Cerebellar nuclear complex (tissue), 1 donor: Measurements from ENCODE around the gene CMIP.
A peak's percentile ranks its signal among the peaks of the same experiment; 100 is the strongest.

Experiments used
- DNase-seq, 2 experiments: peaks; one replicate each; lab custom pipeline; 2025; lab: John Stamatoyannopoulos, UW

CMIP gene

GRCh38 chr16:81495321-81496234 lies 51.0 kb downstream of the CMIP start:
- no peak for DNase-seq

GRCh38 chr16:81496321-81496720 lies 51.7 kb downstream of the CMIP start:
- DNase-seq, result no peak

- no peak for DNase-seq
These were observed 52.1 kb downstream of the CMIP start for GRCh38 chr16:81496742-81497141.

GRCh38 chr16:81497690-81498089 lies 53.1 kb downstream of the CMIP start:
- no peak for DNase-seq

- DNase-seq, result no peak
These were observed 53.7 kb downstream of the CMIP start for GRCh38 chr16:81498351-81498750.

- no peak for DNase-seq
These were observed 55.2 kb downstream of the CMIP start for GRCh38 chr16:81499576-81500380.

- DNase-seq, result no peak
These were observed 56.4 kb downstream of the CMIP start for GRCh38 chr16:81500833-81501521.

GRCh38 chr16:81502396-81503070 lies 57.9 kb downstream of the CMIP start:
- no peak for DNase-seq

GRCh38 chr16:81505011-81505661 lies 60.5 kb downstream of the CMIP start:
- DNase-seq, result no peak

GRCh38 chr16:81509404-81509803 lies 64.8 kb downstream of the CMIP start:
- DNase-seq, result no peak

- no peak for DNase-seq
These were observed 65.4 kb downstream of the CMIP start for GRCh38 chr16:81510016-81510415.

GRCh38 chr16:81511371-81511770 lies 66.8 kb downstream of the CMIP start:
- no peak for DNase-seq

GRCh38 chr16:81513204-81514040 lies 68.8 kb downstream of the CMIP start:
- DNase-seq, result peak in 1 of 2 experiments; percentile 31

GRCh38 chr16:81514041-81514559 lies 69.5 kb downstream of the CMIP start:
- no peak for DNase-seq

- no peak for DNase-seq
These were observed 70.1 kb downstream of the CMIP start for GRCh38 chr16:81514568-81515258.

- DNase-seq, result no peak
These were observed 70.7 kb downstream of the CMIP start for GRCh38 chr16:81515281-81515680.

GRCh38 chr16:81515721-81516120 lies 71.1 kb downstream of the CMIP start:
- no peak for DNase-seq

GRCh38 chr16:81516478-81517149 lies 72.0 kb downstream of the CMIP start:
- no peak for DNase-seq

- no peak for DNase-seq
These were observed 72.5 kb downstream of the CMIP start for GRCh38 chr16:81517150-81517499.
